HAP-1 (cell line): Measurements from ENCODE around the gene ATG9B.

Experiments
- DNase-seq, 2 experiments: peaks; one replicate each; pipeline ENCODE4 v3.0.0-alpha.2; 2016 to 2020; ENCODE audit warnings: low spot score in 2 of 2
- H3K27me3 ChIP-seq: fragments of 250-450 bp; sonication (Bioruptor Pico); 2 replicates; pipeline ENCODE4 v1.5.1; 2020; ENCODE audit warnings: low read depth, mild to moderate bottlenecking, moderate library complexity
- H3K36me3 ChIP-seq: fragments of 250-450 bp; sonication (Bioruptor Pico); replicated peaks from 2 replicates; pipeline ENCODE4 v1.5.1; 2020; ENCODE audit warnings: mild to moderate bottlenecking
- H3K4me1 ChIP-seq: fragments of 250-450 bp; sonication (Bioruptor Pico); 2 replicates; pipeline ENCODE4 v1.5.1; 2020; ENCODE audit warnings: mild to moderate bottlenecking
- H3K4me3 ChIP-seq: fragments of 250-450 bp; sonication (Bioruptor Pico); 2 replicates; pipeline ENCODE4 v1.5.1; 2020; ENCODE audit warnings: mild to moderate bottlenecking, moderate library complexity
- H3K9me3 ChIP-seq: fragments of 250-450 bp; sonication (Bioruptor Pico); 2 replicates; pipeline ENCODE4 v1.5.1; 2020; ENCODE audit warnings: mild to moderate bottlenecking, moderate library complexity
- in situ Hi-C: fragments of 300-500 bp; cut with MboI; formaldehyde crosslinking; loops from 3 replicates; pipeline ENCODE4 v1.14.3; 2020; ENCODE audit warnings: low sequenced_read_pairs, inconsistent platforms, mixed read lengths

Gene ATG9B

GRCh38 chr7:151024435-151025056 is at the start of gene ATG9B:
ATG9B (minus strand) TSS chr7:151024494; CDS start chr7:151024423, 71 bp downstream.
- Histone ChIP-seq H3K4me3 (no peak within 1 kb of the TSS), H3K36me3 (no peaks in the 10 kb centered on the region), H3K27me3 (no peaks in the 10 kb centered on the region), H3K9me3 (no peaks in the 10 kb centered on the region), H3K4me1 (peaks cover 25% of the 10 kb centered on the region)
- no peak for DNase-seq
- in situ Hi-C loops = no loop called here

- Histone ChIP-seq H3K9me3 (no peaks in the 10 kb centered on the region), H3K27me3 (no peaks in the 10 kb centered on the region), H3K4me3 (no peak overlapping the region), H3K4me1 (peaks cover 3% of the 10 kb centered on the region), H3K36me3 (peaks cover 86% of the 10 kb centered on the region)
- no peak for DNase-seq
- in situ Hi-C loops = no loop called here
These were observed 49.7 kb upstream of the ATG9B start for GRCh38 chr7:151073990-151074389.

- DNase-seq = no peak
- H3K4me3 ChIP-seq = no peak overlapping the region
- in situ Hi-C loops = no loop called here
- peaks cover 93% of the 10 kb centered on the region for H3K36me3 ChIP-seq
- H3K9me3 ChIP-seq = no peaks in the 10 kb centered on the region
- no peaks in the 10 kb centered on the region for H3K27me3 ChIP-seq
- no peaks in the 10 kb centered on the region for H3K4me1 ChIP-seq
These were observed 47.0 kb upstream of the ATG9B start for GRCh38 chr7:151071032-151071866.

GRCh38 chr7:151070574-151070960 is 46.3 kb upstream of the ATG9B start:
- Histone ChIP-seq H3K9me3 (no peaks in the 10 kb centered on the region), H3K36me3 (peaks cover 90% of the 10 kb centered on the region), H3K27me3 (no peaks in the 10 kb centered on the region), H3K4me3 (no peak overlapping the region), H3K4me1 (no peaks in the 10 kb centered on the region)
- DNase-seq = no peak
- in situ Hi-C loops = no loop called here

- H3K36me3 ChIP-seq = peaks cover 89% of the 10 kb centered on the region
- H3K4me3 ChIP-seq = no peak overlapping the region
- no peaks in the 10 kb centered on the region for H3K27me3 ChIP-seq
- no peaks in the 10 kb centered on the region for H3K4me1 ChIP-seq
- no peaks in the 10 kb centered on the region for H3K9me3 ChIP-seq
- no peak for DNase-seq
- in situ Hi-C loops = no loop called here
These were observed 45.7 kb upstream of the ATG9B start for GRCh38 chr7:151069841-151070573.

- no peak overlapping the region for H3K4me3 ChIP-seq
- H3K9me3 ChIP-seq = no peaks in the 10 kb centered on the region
- H3K27me3 ChIP-seq = no peaks in the 10 kb centered on the region
- no peaks in the 10 kb centered on the region for H3K4me1 ChIP-seq
- H3K36me3 ChIP-seq = peaks cover 85% of the 10 kb centered on the region
- in situ Hi-C loops = no loop called here
- no peak for DNase-seq
These were observed 43.9 kb upstream of the ATG9B start for GRCh38 chr7:151068069-151068773.

- H3K36me3 ChIP-seq = peaks cover 78% of the 10 kb centered on the region
- no peak overlapping the region for H3K4me3 ChIP-seq
- no peak for DNase-seq
- in situ Hi-C loops = no loop called here
- no peaks in the 10 kb centered on the region for H3K27me3 ChIP-seq
- H3K9me3 ChIP-seq = no peaks in the 10 kb centered on the region
- peaks cover 6% of the 10 kb centered on the region for H3K4me1 ChIP-seq
These were observed 42.1 kb upstream of the ATG9B start for GRCh38 chr7:151066273-151066974.

GRCh38 chr7:151065516-151065915 is 41.2 kb upstream of the ATG9B start:
- DNase-seq = no peak
- Histone ChIP-seq H3K27me3 (no peaks in the 10 kb centered on the region), H3K9me3 (no peaks in the 10 kb centered on the region), H3K36me3 (peaks cover 69% of the 10 kb centered on the region), H3K4me3 (no peak overlapping the region), H3K4me1 (peaks cover 13% of the 10 kb centered on the region)
- in situ Hi-C loops = no loop called here

GRCh38 chr7:151064993-151065392 is 40.7 kb upstream of the ATG9B start:
- no peaks in the 10 kb centered on the region for H3K9me3 ChIP-seq
- in situ Hi-C loops = no loop called here
- DNase-seq = no peak
- no peaks in the 10 kb centered on the region for H3K27me3 ChIP-seq
- peaks cover 13% of the 10 kb centered on the region for H3K4me1 ChIP-seq
- H3K36me3 ChIP-seq = peaks cover 64% of the 10 kb centered on the region
- H3K4me3 ChIP-seq = no peak overlapping the region

GRCh38 chr7:151064454-151064853 is 40.2 kb upstream of the ATG9B start:
- H3K36me3 ChIP-seq = peaks cover 59% of the 10 kb centered on the region
- H3K9me3 ChIP-seq = no peaks in the 10 kb centered on the region
- no peak for DNase-seq
- H3K4me3 ChIP-seq = no peak overlapping the region
- in situ Hi-C loops = no loop called here
- H3K4me1 ChIP-seq = peaks cover 13% of the 10 kb centered on the region
- no peaks in the 10 kb centered on the region for H3K27me3 ChIP-seq

- peaks cover 22% of the 10 kb centered on the region for H3K4me1 ChIP-seq
- DNase-seq = no peak
- in situ Hi-C loops = no loop called here
- H3K9me3 ChIP-seq = no peaks in the 10 kb centered on the region
- H3K36me3 ChIP-seq = peaks cover 52% of the 10 kb centered on the region
- no peaks in the 10 kb centered on the region for H3K27me3 ChIP-seq
- no peak overlapping the region for H3K4me3 ChIP-seq
These were observed 38.9 kb upstream of the ATG9B start for GRCh38 chr7:151063212-151063561.

- no peaks in the 10 kb centered on the region for H3K27me3 ChIP-seq
- H3K36me3 ChIP-seq = peaks cover 46% of the 10 kb centered on the region
- peaks cover 23% of the 10 kb centered on the region for H3K4me1 ChIP-seq
- no peak overlapping the region for H3K4me3 ChIP-seq
- H3K9me3 ChIP-seq = no peaks in the 10 kb centered on the region
- DNase-seq = peak in 1 of 2 experiments; percentile 70
- in situ Hi-C loops = no loop called here
These were observed 38.3 kb upstream of the ATG9B start for GRCh38 chr7:151062399-151063211.

- H3K4me3 ChIP-seq = peak overlapping the region; percentile 88; the same call in 1 of the 2 replicates
- H3K27me3 ChIP-seq = no peaks in the 10 kb centered on the region
- H3K4me1 ChIP-seq = peaks cover 23% of the 10 kb centered on the region
- peaks cover 40% of the 10 kb centered on the region for H3K36me3 ChIP-seq
- no peaks in the 10 kb centered on the region for H3K9me3 ChIP-seq
- DNase-seq = no peak
- in situ Hi-C loops = no loop called here
These were observed 37.8 kb upstream of the ATG9B start for GRCh38 chr7:151062111-151062398.
